Omental fat pad (tissue), 4 donors: ENCODE measurements around the gene PLEKHB2. TPM values are rescaled to one million over a fixed set of nuclear protein-coding genes. Genes with fewer than 3 reads are reported as not detected.
"Not testable (repeated sequence)": the region's sequence is repeated elsewhere in the genome, so short reads cannot be mapped to it uniquely, and the experiment has no call there.

ENCODE experiments used
- ATAC-seq: fragments of 150-250 bp; one replicate; pipeline ENCODE4 v1.9.1; 2016; ENCODE audit warnings: mild to moderate bottlenecking, moderate library complexity; ENCODE audit not compliant: low FRiP score
- DNase-seq: peaks from one replicate; pipeline ENCODE4 v3.0.0-alpha.2; 2019; ENCODE audit warnings: low spot score
- total RNA-seq, 4 donors: library from RNA; depleted of rRNA; stranded (reverse); fragments of >200 nt; gene quantifications; one replicate each; pipeline ENCODE4 v1.1.0, GENCODE V29; 2016
- TF ChIP-seq, protein P1 (sequence below), 3 donors: fragments of 450-650 bp; IDR thresholded peaks; one replicate each; pipeline ENCODE4 v1.5.1; 2016 to 2017; ENCODE audit warnings: antibody characterized with exemption in 3 of 3, mild to moderate bottlenecking in 3 of 3, moderate library complexity in 2 of 3

PLEKHB2 gene
- total RNA-seq, 4 donors from 2014 or later, result 46.3 to 107 (median 78.3) TPM

DNA sequence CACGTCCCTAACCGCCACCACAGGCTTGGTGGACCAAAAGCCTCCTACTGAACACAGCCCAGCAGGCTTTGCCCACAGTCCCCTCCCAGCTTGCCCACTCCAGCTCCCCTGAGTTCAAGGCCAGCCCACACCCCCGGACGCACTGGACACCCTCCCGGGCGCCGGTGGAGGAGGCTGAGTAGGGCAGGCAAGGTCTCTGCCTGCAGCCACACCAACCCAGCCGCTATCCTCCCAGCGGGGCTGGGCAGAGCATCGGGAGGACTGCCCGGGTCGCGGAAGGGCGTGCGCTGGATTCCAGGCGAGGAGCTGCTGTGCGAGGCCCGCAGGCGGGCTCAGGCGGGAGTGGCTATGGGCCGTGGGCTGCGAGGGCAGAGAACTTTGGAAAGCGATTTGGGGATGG is 49.5 kb downstream of the PLEKHB2 start:
- ATAC-seq (no peak), DNase-seq (no peak)
- TF ChIP-seq, protein P1, sequence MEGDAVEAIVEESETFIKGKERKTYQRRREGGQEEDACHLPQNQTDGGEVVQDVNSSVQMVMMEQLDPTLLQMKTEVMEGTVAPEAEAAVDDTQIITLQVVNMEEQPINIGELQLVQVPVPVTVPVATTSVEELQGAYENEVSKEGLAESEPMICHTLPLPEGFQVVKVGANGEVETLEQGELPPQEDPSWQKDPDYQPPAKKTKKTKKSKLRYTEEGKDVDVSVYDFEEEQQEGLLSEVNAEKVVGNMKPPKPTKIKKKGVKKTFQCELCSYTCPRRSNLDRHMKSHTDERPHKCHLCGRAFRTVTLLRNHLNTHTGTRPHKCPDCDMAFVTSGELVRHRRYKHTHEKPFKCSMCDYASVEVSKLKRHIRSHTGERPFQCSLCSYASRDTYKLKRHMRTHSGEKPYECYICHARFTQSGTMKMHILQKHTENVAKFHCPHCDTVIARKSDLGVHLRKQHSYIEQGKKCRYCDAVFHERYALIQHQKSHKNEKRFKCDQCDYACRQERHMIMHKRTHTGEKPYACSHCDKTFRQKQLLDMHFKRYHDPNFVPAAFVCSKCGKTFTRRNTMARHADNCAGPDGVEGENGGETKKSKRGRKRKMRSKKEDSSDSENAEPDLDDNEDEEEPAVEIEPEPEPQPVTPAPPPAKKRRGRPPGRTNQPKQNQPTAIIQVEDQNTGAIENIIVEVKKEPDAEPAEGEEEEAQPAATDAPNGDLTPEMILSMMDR (IDR thresholded peaks at IDR 0.05), result no peak

DNA sequence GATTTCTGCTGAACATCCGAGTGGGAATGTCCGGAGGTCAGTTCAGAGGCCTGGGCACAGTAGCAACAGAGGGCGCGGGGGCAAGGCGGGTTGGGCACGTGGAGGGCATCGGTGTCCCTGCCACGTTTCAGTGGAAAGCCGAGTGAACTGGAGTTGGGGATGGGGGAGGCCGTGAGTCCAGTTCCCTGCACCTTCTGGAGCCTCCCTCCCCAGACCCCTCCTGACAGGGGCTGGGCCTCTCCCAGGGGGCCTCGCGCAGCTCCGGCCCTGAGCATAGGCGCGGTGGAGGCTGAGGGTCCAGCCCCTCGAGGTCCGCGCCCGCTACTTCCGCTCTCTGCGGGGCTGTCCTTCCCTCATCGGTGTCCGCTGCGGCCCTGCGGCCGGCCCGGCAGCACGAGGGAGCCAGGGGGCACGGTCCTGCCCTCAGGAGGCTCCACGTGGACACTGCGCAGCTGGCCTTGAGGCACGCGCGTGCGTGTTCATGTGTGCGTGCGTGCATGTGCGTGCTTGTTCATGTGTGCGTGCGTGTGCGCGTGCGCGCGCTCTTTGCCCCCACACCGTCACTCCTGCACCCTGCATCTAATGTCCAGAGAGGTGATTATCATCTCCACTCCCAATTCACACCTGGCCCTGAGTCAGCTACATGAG is 50.2 kb downstream of the PLEKHB2 start:
- DNase-seq (no peak), ATAC-seq (no peak)
- TF ChIP-seq, protein P1 (IDR thresholded peaks at IDR 0.05), result no peak

DNA sequence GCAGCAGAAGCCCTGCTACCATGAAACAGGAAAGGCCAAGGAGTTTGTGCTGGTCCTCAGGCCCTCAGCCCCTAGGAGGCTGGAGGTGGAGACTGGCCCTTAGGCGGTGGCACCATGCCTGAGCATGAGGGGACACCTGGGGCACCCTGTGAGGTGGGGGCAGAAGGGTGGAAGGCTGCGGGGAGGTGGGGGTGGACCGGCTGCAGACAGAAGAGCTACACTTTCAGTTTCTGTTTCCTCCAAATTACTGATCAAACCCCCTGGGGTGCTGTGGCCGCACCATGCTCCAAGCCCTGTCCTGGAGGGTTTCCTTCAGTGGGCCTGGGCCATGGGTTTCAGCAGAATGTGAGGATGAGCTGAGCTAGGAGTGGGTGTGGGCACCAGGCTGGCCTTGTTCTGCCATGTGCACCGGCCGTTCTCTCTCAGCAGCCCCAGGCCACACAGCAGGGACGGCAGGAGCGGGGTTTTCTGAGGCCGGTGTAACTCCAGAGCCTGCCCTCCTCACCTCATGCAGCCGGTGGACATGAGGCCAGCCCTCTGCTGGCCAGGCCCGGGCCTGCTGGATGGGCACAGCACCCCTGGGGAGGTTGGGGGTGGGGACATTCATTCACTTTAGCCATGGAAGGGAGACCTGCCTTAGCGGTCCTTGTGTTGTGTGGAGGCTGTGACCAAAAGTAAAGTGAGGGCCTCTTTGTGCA is 51.5 kb downstream of the PLEKHB2 start:
- DNase-seq (no peak), ATAC-seq (no peak)
- TF ChIP-seq, protein P1 (IDR thresholded peaks at IDR 0.05), result no peak

DNA sequence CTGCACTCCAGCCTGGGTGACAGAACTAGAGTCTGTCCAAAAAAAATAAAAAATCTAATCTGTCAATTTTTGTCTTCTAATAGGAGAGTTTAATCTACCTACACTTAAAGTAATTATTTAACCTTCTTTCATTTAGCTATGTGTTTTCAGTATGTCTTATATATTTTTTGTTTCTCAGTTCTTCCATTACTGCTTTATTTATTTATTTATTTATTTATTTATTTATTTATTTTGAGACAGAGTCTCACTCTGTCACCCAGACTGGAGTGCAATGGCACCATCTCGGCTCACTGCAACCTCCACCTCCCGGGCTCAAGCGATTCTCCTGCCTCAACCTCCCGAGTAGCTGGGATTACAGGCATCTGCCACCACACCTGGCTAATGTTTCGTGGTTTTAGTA is 60.4 kb downstream of the PLEKHB2 start:
- not testable (repeated sequence) for ATAC-seq, DNase-seq

DNA sequence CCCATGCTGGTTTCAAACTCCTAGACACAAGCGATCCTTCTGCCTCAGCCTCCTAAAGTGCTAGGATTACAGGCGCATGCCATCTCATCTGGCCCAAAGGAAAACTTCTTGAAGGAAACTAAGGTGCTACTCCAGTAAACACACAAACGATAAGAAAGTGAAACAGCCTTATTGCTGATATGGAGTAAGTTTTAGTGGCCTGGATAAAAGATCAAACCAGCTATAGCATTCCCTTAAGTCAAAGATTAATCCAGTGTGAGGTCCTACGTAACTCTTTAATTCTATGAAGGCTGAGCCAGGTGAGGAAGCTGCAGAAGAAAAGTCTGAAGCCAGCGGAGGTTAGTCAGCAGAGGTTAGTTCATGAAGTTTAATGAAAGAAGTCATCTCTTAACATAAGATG is 63.4 kb downstream of the PLEKHB2 start:
- TF ChIP-seq, protein P1 (IDR thresholded peaks at IDR 0.05), result no peak
- DNase-seq (no peak), ATAC-seq (no peak)

DNA sequence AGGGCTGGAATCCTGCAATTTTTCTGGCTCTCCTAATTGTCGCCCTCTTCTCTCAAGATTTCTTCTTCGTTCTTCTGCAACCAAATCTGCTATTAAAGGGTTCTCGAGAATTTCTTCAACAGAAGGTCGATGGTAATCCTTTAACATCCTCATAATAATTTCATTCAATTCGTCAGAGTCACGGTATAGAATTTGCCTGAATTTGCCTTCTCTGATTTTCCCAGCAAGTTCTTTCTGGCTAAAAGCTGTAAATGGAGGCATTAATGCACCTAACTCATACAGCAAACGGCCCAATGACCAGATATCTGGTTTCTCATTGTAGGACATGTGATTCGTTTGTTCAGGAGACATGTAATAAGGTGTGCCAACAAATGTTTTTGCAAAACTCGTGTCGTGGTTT is 72.9 kb downstream of the PLEKHB2 start:
- DNase-seq, ATAC-seq: not testable (repeated sequence)

DNA sequence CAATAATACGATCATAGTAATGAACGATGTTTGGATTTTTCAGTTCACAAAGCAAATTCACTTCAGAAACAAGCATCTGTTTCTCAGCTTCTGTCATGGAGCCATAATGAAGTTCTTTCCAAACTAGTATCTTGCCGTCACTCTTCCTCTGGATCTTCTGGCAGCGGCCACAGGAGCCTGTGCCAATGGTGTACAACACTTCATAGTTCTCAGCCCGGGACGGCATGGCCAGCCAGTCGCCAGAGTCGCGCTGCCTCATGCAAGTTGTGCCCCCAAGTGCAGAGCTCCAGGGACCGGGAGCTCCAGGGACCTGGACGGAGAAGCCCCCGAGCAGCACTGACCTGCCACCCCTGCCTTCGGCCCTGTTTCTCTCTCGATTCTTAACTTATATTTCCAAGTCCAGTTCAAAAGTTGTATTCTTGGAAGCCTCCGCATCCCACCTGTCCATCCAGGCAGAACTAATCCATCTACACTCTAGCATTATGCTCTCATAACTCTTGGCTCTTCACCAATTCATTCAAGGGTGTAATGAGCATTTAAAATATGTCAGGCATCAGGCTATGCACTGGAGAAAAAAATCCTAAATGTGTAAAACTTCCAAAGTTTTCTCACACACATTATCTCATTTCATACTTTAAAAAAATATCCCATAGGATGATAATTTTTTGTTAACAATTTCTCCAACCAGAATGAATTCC is 73.7 kb downstream of the PLEKHB2 start:
- DNase-seq, ATAC-seq: not testable (repeated sequence)

DNA sequence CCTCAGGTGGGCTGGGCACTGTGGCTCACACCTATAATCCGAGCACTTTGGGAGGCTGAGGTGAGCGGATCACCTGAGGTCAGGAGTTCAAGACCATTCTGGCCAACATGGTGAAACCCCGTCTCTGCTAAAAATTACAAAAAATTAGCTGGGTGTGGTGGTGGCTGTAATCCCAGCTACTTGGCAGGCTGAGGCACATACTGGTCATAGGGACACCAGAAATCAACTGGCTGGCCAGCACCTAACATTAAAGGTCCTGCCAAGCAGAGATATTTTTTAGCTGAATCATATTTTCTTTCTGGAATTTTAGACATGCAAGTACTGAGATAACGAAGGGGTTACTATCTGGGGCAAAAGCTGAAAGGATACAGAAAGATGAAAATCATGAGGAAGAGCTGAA is 76.3 kb downstream of the PLEKHB2 start:
- ATAC-seq, DNase-seq: not testable (repeated sequence)

DNA sequence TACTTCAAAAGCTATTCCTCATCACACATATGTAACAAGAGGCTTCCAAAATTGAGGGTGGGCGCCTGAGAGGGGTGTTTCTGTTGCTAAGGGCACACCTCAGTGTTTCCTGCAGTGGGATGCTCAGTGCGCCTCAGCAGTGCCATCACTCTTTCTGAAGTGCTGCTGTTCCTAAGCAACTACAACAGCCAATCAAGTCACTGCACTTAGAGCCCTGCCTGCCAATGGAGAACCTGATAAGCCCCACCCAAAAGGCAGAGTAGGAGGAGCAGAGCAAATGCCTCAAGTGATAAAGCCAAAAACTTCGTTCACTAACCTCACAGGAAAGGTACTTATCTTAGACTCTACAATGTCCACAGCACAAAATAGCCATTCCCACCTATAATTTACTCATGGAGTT is 88.3 kb downstream of the PLEKHB2 start:
- ATAC-seq, result not testable (repeated sequence)

DNA sequence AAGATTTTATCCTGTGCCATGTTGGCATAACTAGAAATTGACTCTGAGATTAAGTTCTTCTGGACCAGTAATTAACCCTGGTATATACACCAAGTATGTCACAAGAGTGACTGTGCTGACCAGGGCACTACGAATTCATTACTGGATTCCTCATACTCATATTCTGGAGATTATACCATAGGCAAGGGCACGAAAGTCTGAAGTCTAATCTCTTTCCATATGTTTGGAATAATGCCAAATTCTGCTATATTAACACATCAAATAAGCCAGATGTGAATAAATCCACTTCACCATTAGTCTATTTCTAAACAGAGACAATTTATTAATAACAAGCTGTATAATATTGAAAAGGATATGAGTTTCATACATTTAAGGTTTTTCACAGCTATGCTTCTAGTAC is 91.0 kb downstream of the PLEKHB2 start:
- not testable (repeated sequence) for ATAC-seq, DNase-seq

More for the DNA sequence above, 88.3 kb downstream of the PLEKHB2 start:
- not testable (repeated sequence) for DNase-seq
